Activated naive CD4-positive, alpha-beta T cell treated with anti-CD3 and anti-CD28 coated beads, Interleukin-2, amount 50 U/mL, for 24 hours (primary cell): ENCODE data around the gene COL6A2.
A peak's percentile ranks its signal among the peaks of the same experiment; 100 is the strongest.
"Not testable (repeated sequence)": the region's sequence is repeated elsewhere in the genome, so short reads cannot be mapped to it uniquely, and the experiment has no call there.

Experiments
- H3K27ac Mint-ChIP-seq: one replicate; pipeline ENCODE4 v1.8.0; 2021; ENCODE audit warnings: mild to moderate bottlenecking, mixed read lengths
- H3K27me3 Mint-ChIP-seq: one replicate; pipeline ENCODE4 v1.8.0; 2021; ENCODE audit warnings: mixed read lengths
- H3K36me3 Mint-ChIP-seq: one replicate; pipeline ENCODE4 v1.8.0; 2021; ENCODE audit warnings: mixed read lengths
- H3K4me1 Mint-ChIP-seq: one replicate; pipeline ENCODE4 v1.8.0; 2021; ENCODE audit warnings: mixed read lengths
- H3K4me3 Mint-ChIP-seq: one replicate; pipeline ENCODE4 v1.8.0; 2021; ENCODE audit warnings: mild to moderate bottlenecking, mixed read lengths
- H3K9me3 Mint-ChIP-seq: one replicate; pipeline ENCODE4 v1.8.0; 2021; ENCODE audit warnings: mixed read lengths

The COL6A2 gene

DNA sequence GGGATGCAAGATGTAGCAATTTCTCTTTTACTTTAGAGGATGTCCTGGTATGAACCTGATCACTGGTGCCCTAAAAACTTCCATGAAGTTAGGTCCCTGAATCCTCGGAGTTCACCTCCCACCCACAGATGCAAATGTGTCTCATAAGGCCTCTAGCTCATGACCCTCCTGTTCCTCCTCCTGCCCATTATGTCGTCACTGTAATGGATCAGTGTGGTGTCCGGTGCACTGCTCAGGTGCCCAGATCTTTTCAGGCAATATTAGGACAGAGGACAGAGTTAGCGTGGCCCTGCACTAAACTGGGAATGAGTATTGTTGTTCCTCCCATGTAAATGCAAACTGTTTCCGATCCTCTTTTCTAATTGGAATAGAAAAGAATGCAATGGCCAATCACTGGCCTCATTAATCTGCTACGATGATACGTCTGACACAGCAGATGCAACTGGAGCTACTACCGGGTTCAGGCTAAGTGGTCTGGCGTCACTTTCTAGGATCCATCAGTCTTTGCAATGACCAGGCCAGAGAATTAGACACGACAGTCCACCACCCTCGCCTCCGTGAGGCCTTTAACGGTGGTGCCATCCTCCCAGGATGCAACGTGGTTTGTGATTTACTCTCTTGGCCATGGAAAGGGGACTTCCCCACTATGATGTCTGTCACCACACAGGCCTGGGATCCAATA is 3.4 kb upstream of the COL6A2 start:
- no peaks in the 10 kb centered on the region for H3K9me3 Mint-ChIP-seq
- H3K36me3 Mint-ChIP-seq = no peaks in the 10 kb centered on the region
- no peaks in the 10 kb centered on the region for H3K4me1 Mint-ChIP-seq
- H3K4me3 Mint-ChIP-seq = no peak overlapping the region
- H3K27ac Mint-ChIP-seq = no peak overlapping the region
- H3K27me3 Mint-ChIP-seq = no peaks in the 10 kb centered on the region

DNA sequence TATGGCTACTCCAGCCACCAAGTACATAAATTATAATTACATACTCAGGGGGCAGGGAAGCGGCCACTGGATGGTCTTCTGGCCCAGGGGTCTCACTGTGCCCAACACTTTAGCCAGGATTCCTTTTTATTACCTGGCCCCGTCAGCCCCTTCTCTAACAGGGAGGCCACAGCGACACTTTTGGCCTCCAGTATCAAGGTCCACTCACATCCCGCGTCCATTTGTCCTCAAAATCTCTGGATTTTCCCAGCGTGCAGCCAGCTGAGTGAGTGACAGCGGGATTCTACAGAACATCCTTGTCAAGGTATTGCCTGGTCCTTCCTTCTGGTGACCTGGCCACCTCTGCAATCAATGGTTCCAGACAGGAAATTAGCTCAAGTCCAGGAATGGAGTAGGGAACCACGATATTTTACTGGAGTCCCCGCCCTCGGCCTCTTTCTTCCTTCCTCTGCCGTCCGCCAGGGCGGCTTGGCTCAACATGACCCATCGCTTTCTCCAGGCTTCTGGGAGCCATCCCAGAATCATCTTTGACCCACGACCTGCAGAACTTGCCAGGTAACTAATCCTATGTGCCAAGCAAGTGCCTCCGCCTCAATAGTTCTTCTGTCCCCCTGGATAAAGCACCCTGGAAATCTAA is 2.7 kb upstream of the COL6A2 start:
- Mint-ChIP-seq H3K36me3 (no peaks in the 10 kb centered on the region), H3K4me1 (no peaks in the 10 kb centered on the region), H3K27ac (no peak overlapping the region), H3K9me3 (no peaks in the 10 kb centered on the region), H3K27me3 (peaks cover 2% of the 10 kb centered on the region), H3K4me3 (no peak overlapping the region)

DNA sequence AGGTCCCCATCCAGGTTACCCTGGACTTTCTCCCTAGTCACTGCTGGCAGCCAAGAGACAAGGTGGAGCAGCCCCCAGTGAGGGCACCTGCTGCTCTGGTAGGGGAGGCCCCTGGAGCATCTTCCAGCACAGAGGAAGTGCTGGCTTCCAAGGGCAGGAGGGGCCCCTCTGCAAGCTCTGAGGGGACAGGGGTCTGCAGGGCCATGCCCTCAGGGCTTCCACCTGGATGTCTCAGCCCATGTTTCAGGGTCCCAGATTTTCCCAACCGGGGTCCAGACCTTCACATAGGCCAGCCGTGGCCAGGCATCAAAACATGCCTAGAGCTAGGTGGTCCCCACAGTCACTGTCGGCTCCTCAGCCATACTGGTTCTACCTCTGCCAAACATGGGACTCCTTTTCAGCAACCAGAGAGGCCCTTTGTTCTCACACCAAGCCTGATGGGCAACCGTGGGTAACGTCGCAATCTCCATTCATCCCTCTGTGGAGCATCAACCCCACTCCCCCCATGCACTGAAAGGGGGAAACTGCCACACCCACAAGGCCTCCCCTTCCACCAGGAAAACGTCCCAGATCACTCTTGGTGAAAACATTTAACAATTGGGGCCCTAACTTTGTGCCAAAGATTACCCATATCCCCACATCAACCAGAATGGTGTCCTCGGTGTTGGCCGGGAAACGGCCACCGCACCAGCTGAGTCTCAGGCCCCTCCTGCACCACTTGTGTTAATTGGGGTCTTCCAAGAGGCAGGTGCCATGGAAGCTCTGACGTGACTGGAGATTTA is 1.9 kb upstream of the COL6A2 start:
- H3K36me3 Mint-ChIP-seq = no peaks in the 10 kb centered on the region
- H3K27ac Mint-ChIP-seq = no peak overlapping the region
- peaks cover 7% of the 10 kb centered on the region for H3K27me3 Mint-ChIP-seq
- H3K4me1 Mint-ChIP-seq = peaks cover 3% of the 10 kb centered on the region
- H3K4me3 Mint-ChIP-seq = no peak overlapping the region
- H3K9me3 Mint-ChIP-seq = no peaks in the 10 kb centered on the region

DNA sequence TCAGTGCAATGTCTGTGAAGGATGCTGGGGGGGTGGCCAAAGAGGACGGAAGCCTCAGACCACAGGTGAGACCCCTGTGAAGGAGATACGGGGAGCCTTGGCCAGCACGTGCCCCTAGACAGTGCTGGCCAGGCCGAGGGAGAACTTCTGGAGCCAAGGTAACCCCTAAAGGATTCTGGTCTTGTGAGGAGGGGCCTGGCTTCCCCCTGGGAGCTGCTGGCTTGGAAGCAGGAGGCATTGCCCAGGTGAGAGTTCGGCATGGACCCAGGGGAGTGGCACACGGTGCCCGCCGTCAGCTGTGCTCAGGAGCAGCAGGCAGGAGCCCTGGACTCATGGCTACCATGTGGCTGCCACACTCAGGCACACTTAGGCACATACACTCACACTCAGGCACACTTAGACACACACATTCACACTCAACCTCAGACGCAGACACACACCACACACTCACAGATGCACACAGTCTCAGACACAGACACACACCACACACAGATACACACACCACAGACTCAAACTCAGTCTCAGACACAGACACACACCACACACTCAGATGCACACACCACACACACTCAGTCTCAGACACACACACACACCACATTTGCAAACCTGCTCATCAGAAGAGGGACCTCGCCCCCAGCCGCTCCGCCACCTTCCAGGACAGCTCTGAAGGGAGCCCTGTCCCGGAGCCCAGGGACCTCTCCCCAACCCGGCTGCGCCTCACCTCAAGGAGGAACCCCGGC is 1.1 kb upstream of the COL6A2 start:
- H3K27ac Mint-ChIP-seq = no peak overlapping the region
- H3K9me3 Mint-ChIP-seq = no peaks in the 10 kb centered on the region
- H3K36me3 Mint-ChIP-seq = no peaks in the 10 kb centered on the region
- peaks cover 3% of the 10 kb centered on the region for H3K4me1 Mint-ChIP-seq
- H3K4me3 Mint-ChIP-seq = peak overlapping the region; percentile 49
- peaks cover 14% of the 10 kb centered on the region for H3K27me3 Mint-ChIP-seq

DNA sequence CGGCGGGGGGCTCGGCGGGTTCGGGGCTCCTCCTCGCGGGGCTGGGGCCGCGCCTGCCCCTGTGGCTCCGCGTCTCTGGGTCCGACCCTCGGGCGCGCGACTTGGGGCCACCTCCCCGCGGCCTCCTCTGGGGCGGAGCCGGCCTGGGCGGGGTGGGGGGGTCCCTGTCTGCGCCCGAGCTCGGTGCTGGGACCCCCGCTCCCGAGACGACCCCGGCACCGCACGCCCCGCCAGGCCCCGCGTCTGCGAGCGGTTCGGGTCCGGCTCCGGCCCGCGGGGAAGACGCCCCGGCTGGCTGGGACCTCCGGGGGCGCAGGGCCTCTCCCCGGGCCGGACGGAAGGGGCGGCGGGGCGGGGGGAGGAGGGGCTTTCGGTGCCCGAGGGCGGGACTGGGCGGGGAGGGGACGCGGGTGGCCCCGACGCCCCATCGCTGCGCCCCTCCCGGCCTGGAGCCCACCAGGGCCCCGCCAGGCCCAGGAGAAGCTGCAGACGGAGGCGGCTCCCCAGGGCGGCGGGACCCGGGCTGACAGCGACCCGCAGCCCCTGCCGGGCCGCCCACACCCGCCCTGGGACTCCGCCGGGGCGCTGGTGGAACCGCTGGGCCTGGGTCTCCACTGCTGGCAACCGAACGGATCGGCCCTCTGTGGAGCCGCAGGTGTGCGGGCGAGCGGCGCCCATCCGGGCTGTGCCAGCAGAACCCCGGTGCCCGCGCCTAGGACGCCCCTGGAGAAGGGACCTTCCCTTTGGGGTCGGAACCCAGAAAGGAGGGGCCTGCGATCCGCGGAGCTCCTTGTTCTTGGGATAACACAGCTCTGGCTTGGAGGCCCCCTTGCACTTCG is 610 bp downstream of the COL6A2 start:
- Mint-ChIP-seq H3K4me3 (peak overlapping the region; percentile 73), H3K9me3 (peaks cover 15% of the 10 kb centered on the region), H3K27ac (no peak overlapping the region), H3K36me3 (peaks cover 9% of the 10 kb centered on the region), H3K4me1 (peaks cover 3% of the 10 kb centered on the region), H3K27me3 (peaks cover 20% of the 10 kb centered on the region)

DNA sequence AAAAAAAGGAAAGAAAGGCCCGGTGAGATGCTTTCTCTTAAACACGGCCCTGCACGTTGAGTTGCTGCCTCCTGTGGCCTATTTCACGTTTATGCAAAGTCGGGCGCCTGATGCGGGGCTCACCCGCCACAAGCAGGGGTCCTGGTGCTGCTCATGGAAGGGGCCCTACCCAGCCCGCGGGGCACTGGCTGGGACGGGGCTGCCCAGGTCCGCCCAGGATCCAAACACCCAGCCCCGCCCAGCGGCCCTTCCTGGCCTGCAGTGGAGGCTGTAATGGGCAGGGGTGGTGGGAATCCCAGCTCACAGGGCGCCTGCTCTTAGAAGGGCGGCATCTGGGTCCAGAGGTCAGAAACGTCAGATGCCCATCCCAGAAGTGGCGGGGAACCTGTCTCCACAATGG is 1.6 kb downstream of the COL6A2 start:
- peak overlapping the region; percentile 73 for H3K4me3 Mint-ChIP-seq
- H3K36me3 Mint-ChIP-seq = peaks cover 11% of the 10 kb centered on the region
- peaks cover 3% of the 10 kb centered on the region for H3K4me1 Mint-ChIP-seq
- H3K27me3 Mint-ChIP-seq = peaks cover 21% of the 10 kb centered on the region
- H3K9me3 Mint-ChIP-seq = peaks cover 24% of the 10 kb centered on the region
- no peak overlapping the region for H3K27ac Mint-ChIP-seq

DNA sequence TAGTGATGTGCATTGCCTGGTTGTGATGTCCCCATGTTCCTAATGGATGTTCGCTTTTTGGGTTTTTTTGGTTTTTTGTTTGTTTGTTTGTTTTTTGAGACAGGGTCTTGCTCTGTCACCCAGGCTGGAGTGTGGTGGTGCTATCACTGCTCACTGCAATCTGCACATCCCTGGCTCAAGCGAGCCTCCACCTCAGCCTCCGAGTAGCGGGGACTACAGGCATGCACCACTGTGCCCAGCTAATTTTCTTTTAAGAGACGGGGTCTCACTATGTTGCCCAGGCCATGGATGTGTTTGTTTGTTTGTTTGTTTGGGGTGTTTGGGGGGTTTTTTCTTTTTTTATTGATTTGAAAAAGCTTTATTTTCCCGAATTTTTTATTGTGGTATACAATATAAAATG is 2.1 kb downstream of the COL6A2 start:
- H3K4me1 Mint-ChIP-seq = peaks cover 3% of the 10 kb centered on the region
- peaks cover 21% of the 10 kb centered on the region for H3K27me3 Mint-ChIP-seq
- H3K9me3 Mint-ChIP-seq = peaks cover 24% of the 10 kb centered on the region
- no peak overlapping the region for H3K27ac Mint-ChIP-seq
- H3K4me3 Mint-ChIP-seq = peak overlapping the region; percentile 51
- H3K36me3 Mint-ChIP-seq = peaks cover 11% of the 10 kb centered on the region

DNA sequence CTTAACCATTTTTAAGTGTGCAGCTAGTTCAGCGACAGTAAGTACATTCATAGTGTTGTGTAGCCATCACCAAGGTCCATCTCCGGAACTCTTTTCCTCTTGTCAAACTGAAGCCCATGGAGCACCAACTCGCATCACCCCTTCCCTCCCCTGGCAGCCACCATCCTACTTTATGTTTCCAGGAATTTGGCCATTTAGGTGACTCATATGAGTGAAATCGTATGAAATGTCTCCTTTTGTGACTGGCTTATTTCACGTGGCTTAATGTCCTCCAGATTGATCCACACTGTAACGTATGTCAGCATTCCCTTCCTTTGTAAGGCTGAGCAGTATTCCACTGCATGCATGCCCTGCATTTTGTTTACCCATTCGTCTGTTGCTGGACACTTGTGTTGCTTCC is 2.5 kb downstream of the COL6A2 start:
- peak overlapping the region; percentile 49 for H3K4me3 Mint-ChIP-seq

DNA sequence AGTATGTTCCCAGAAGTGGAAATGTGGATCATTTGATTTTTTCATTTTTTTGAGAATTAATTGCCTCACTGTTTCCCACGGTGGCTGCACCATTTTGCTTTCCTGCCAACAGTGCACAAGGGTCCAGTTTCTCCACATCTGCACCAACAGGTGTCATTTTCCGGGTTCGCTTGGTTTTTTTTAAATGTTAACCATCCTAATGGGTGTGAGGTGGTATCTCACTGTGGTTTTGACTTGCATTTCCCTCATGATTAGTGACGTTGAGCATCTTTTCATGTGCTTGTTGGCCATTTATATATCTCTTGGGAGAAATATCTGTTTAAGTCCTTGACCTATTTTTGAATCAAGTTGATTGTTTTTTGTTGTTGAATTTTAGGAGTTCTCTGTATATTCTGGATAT is 3.0 kb downstream of the COL6A2 start:
- Mint-ChIP-seq H3K4me3 (peak overlapping the region; percentile 49), H3K9me3 (peaks cover 30% of the 10 kb centered on the region), H3K4me1 (peaks cover 3% of the 10 kb centered on the region), H3K27me3 (peaks cover 21% of the 10 kb centered on the region), H3K27ac (no peak overlapping the region), H3K36me3 (peaks cover 11% of the 10 kb centered on the region)

More for the DNA sequence above, 2.5 kb downstream of the COL6A2 start:
- peaks cover 25% of the 10 kb centered on the region for H3K9me3 Mint-ChIP-seq
- peaks cover 21% of the 10 kb centered on the region for H3K27me3 Mint-ChIP-seq
- no peak overlapping the region for H3K27ac Mint-ChIP-seq
- H3K4me1 Mint-ChIP-seq = peaks cover 3% of the 10 kb centered on the region
- H3K36me3 Mint-ChIP-seq = peaks cover 11% of the 10 kb centered on the region

DNA sequence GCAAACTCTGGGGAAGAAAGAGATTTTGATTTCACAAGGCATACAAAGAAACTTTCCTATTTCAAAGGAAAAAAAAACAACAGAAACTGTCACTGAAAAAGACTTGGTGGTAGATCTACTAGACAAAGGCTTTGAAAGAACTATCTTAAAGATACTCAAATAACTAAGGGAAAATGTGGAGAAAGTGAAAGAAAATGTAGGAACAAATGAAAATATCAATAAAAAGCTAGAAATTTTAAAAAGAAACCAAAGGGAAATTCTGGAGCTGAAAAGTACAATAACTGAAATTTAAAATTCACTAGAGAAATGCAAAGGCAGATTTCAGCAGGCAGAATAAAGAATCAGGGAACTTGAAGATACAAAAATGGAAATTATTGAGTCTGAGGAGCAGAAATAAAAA is 6.2 kb downstream of the COL6A2 start:
- Mint-ChIP-seq H3K27me3 (peaks cover 21% of the 10 kb centered on the region), H3K9me3 (peaks cover 34% of the 10 kb centered on the region), H3K4me3 (no peak overlapping the region), H3K36me3 (peaks cover 20% of the 10 kb centered on the region), H3K27ac (no peak overlapping the region), H3K4me1 (peaks cover 3% of the 10 kb centered on the region)

DNA sequence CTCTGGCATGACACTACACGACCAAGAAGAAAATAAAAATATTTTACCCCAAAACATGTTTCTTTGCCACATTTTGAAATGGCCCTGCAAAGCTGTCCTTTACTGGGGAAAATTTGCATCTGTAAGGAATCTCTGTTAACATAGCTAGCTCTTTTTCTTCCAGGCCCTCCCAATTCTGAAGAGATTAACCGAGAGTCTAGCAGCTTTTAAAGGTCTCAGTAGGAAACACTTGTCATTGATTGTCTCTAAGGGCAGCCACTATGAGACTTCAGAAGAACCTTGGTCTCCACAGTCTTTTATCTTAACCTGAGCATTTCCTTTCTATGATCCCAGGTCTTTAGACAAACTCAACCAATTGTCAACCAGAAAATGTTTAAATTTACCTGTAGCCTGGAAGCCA is 9.5 kb downstream of the COL6A2 start:
- not testable (repeated sequence) for H3K4me1 Mint-ChIP-seq, H3K27me3 Mint-ChIP-seq, H3K4me3 Mint-ChIP-seq, H3K27ac Mint-ChIP-seq
- H3K9me3 Mint-ChIP-seq = peaks cover 31% of the 10 kb centered on the region
- H3K36me3 Mint-ChIP-seq = peaks cover 18% of the 10 kb centered on the region

DNA sequence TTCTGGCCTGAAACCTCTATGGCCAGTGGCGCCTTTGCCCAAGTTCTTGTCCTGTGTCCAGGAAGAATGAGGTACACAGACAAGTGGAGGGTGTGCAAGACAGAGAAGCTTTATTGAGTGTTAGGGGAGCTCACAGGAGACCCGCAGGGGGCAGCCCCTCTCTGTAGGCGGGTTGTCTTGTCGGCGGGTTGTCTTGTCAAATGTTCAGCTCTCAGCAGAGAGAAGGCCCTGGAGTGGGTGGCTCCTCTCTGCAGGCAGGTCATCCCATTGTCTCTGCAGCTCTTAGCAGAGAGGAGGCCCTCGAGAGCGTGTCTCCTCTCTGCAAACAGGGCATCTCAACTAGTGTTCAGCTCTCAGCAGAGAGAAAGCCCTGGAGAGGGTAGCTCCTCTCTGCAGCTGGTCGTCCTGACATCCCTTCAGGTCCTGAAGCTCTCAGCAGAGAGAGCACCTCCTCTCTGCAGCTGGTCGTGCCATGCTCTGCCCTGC is 11.0 kb downstream of the COL6A2 start:
- Mint-ChIP-seq H3K9me3 (peaks cover 16% of the 10 kb centered on the region), H3K4me1 (no peaks in the 10 kb centered on the region), H3K36me3 (peaks cover 11% of the 10 kb centered on the region), H3K4me3 (no peak overlapping the region), H3K27me3 (peaks cover 1% of the 10 kb centered on the region), H3K27ac (no peak overlapping the region)

DNA sequence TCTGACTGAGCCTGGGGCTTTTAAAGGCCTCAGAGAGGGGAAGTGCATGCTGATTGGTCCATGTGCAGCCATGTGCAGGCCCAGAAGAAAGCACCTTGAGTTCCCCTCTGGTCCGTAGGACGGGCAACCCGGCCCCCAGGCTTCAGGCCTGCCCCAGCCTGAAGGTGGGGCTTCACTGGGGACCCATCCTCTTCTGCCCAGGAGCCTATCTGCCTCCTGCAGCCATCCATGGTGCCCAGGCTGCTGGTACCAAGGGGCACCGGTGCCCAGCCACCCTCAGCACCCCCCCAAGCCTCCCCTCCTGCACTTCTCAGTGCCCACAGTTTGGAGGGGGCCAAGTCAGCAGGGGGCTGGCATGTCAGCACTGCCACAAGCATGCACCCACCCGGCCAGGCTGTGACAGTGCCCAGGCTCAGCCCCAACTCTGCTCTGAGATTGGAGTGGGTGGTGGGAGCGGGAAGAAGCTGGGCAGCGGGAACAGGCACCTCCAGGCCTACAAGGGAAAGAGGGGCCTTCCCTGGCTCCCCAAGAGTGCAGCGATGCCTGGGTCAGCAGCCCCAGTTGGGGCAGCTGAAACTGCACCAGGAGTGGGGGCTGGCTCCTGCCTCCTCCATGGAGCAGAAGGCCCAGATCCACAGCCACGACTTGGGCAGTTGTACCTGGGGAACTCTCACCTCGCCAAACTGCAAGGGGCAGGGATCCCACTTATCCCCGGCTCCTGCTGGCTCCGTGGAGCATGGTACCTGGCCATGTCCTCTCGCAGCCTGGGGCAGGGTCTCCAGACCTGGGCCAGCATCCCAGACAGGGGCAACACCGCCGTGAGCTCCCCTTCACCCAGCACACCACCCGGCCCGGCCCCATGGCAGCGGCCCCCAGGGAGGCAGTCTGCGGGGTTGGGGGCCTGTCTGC is 11.7 kb downstream of the COL6A2 start:
- no peaks in the 10 kb centered on the region for H3K4me1 Mint-ChIP-seq
- no peak overlapping the region for H3K4me3 Mint-ChIP-seq
- peaks cover 10% of the 10 kb centered on the region for H3K9me3 Mint-ChIP-seq
- H3K27ac Mint-ChIP-seq = no peak overlapping the region
- H3K27me3 Mint-ChIP-seq = no peaks in the 10 kb centered on the region
- peaks cover 8% of the 10 kb centered on the region for H3K36me3 Mint-ChIP-seq
